CD4-positive, CD25-positive, alpha-beta regulatory T cell (primary cell): ENCODE data around the gene RAB17. TPM values are rescaled to one million over a fixed set of nuclear protein-coding genes. Genes with fewer than 3 reads are reported as not detected.
A peak's percentile ranks its signal among the peaks of the same experiment; 100 is the strongest.

Source experiments
- ATAC-seq, 2 donors: fragments of 150-1000 bp; cut with Tn5 transposase; one replicate each; pipeline ENCODE4 v1.10.0; 2021; ENCODE audit warnings: low read depth in 2 of 2, moderate number of reproducible peaks in 2 of 2, moderate library complexity in 1 of 2
- DNase-seq, 3 donors: peaks; one replicate each; pipeline versions ENCODE4 v3.0.0 to v3.0.0-alpha.2; 2012 to 2022; ENCODE audit warnings: mixed read lengths in 1 of 3
- H3K27ac ChIP-seq: one replicate; pipeline ENCODE4 v1.7.0; 2013; ENCODE audit warnings: mild to moderate bottlenecking, low read length; ENCODE audit not compliant: insufficient read depth, poor library complexity, severe bottlenecking
- H3K27me3 ChIP-seq: one replicate; pipeline ENCODE4 v1.7.0; 2013; ENCODE audit warnings: low read length; ENCODE audit not compliant: control insufficient read depth, insufficient read depth
- H3K36me3 ChIP-seq: one replicate; pipeline ENCODE4 v1.7.0; 2013; ENCODE audit warnings: mild to moderate bottlenecking, low read length, moderate library complexity; ENCODE audit not compliant: control insufficient read depth, insufficient read depth
- H3K4me1 ChIP-seq: 2 replicates; pipeline ENCODE4 v1.7.0; 2013; ENCODE audit warnings: mild to moderate bottlenecking, low read length; ENCODE audit not compliant: insufficient read depth, control insufficient read depth, poor library complexity, severe bottlenecking
- H3K4me3 ChIP-seq: one replicate; pipeline ENCODE4 v1.7.0; 2013; ENCODE audit warnings: low read depth, mild to moderate bottlenecking, low read length, moderate library complexity
- H3K9me3 ChIP-seq, 2 experiments: 1 replicate in 1 of 2; 2 replicates in 1 of 2; pipeline ENCODE4 v1.7.0; 2013; ENCODE audit warnings: low read length in 2 of 2, mild to moderate bottlenecking in 1 of 2, moderate library complexity in 1 of 2; ENCODE audit not compliant: control insufficient read depth in 2 of 2
- H3K27ac Mint-ChIP-seq, 3 donors: one replicate each; pipeline ENCODE4 v1.8.0; 2020 to 2022; ENCODE audit warnings: mild to moderate bottlenecking in 3 of 3, mixed read lengths in 3 of 3, moderate library complexity in 2 of 3
- H3K27me3 Mint-ChIP-seq: one replicate; pipeline ENCODE4 v1.8.0; 2022; ENCODE audit warnings: mild to moderate bottlenecking, mixed read lengths
- H3K36me3 Mint-ChIP-seq: one replicate; pipeline ENCODE4 v1.8.0; 2020; ENCODE audit warnings: mixed read lengths
- H3K4me1 Mint-ChIP-seq, 4 donors: one replicate each; pipeline ENCODE4 v1.8.0; 2020 to 2022; ENCODE audit warnings: mixed read lengths in 4 of 4, mild to moderate bottlenecking in 1 of 4
- H3K4me3 Mint-ChIP-seq, 4 donors: one replicate each; pipeline ENCODE4 v1.8.0; 2020 to 2022; ENCODE audit warnings: mild to moderate bottlenecking in 4 of 4, mixed read lengths in 4 of 4, moderate library complexity in 3 of 4
- H3K9me3 Mint-ChIP-seq, 7 donors: one replicate each; pipeline ENCODE4 v1.8.0; 2020 to 2022; ENCODE audit warnings: mixed read lengths in 7 of 7, mild to moderate bottlenecking in 3 of 7, moderate library complexity in 2 of 7
- polyA plus RNA-seq, 4 donors: library from polyadenylated mRNA; unstranded; fragments of 300-500 nt; fragmentation: Illumina TruSeq; gene quantifications; one replicate each; pipeline ENCODE4 v1.2.3, GENCODE V29; 2021
- total RNA-seq: library from RNA; stranded (reverse); gene quantifications from one replicate; pipeline ENCODE4 v1.2.3, GENCODE V29; 2022

RAB17 gene
- total and polyA plus RNA-seq, 5 donors from 2014 or later, result not detected

- peak overlapping the region in 1 of 3 donors; percentile 28 for H3K27ac Mint-ChIP-seq
- H3K4me1 Mint-ChIP-seq, result peaks cover 0 to 13% (median 6%) of the 10 kb centered on the region in 4 donors
- no peak for ATAC-seq
- Histone ChIP-seq H3K9me3 (no peaks in the 10 kb centered on the region), H3K27ac (no peak overlapping the region), H3K27me3 (no peaks in the 10 kb centered on the region), H3K4me1 (peaks cover 4% of the 10 kb centered on the region), H3K36me3 (no peaks in the 10 kb centered on the region), H3K4me3 (no peak overlapping the region)
- no peak for DNase-seq
- H3K36me3 Mint-ChIP-seq, result no peaks in the 10 kb centered on the region
- no peaks in the 10 kb centered on the region for H3K27me3 Mint-ChIP-seq
- H3K4me3 Mint-ChIP-seq, result no peak overlapping the region
- H3K9me3 Mint-ChIP-seq, result peaks cover 0 to 2% (median 0%) of the 10 kb centered on the region in 7 donors
These were observed 4.0 kb upstream of the RAB17 start for GRCh38 chr2:237594514-237594871.

GRCh38 chr2:237593596-237594320 lies 3.2 kb upstream of the RAB17 start:
- Mint-ChIP-seq H3K36me3 (no peaks in the 10 kb centered on the region), H3K9me3 (peaks cover 0 to 2% (median 0%) of the 10 kb centered on the region in 7 donors), H3K4me1 (peaks cover 0 to 14% (median 8%) of the 10 kb centered on the region in 4 donors), H3K27me3 (no peaks in the 10 kb centered on the region), H3K27ac (no peak overlapping the region), H3K4me3 (no peak overlapping the region)
- no peaks in the 10 kb centered on the region for H3K36me3 ChIP-seq
- H3K27ac ChIP-seq, result no peak overlapping the region
- ATAC-seq (no peak), DNase-seq (no peak)
- H3K27me3 ChIP-seq, result no peaks in the 10 kb centered on the region
- H3K4me3 ChIP-seq, result no peak overlapping the region
- H3K4me1 ChIP-seq, result peaks cover 4% of the 10 kb centered on the region
- H3K9me3 ChIP-seq, result no peaks in the 10 kb centered on the region

GRCh38 chr2:237593036-237593435 lies 2.5 kb upstream of the RAB17 start:
- Mint-ChIP-seq H3K27ac (no peak overlapping the region), H3K4me1 (peaks cover 0 to 14% (median 8%) of the 10 kb centered on the region in 4 donors), H3K9me3 (peaks cover 0 to 2% (median 0%) of the 10 kb centered on the region in 7 donors), H3K27me3 (no peaks in the 10 kb centered on the region), H3K4me3 (no peak overlapping the region), H3K36me3 (no peaks in the 10 kb centered on the region)
- Histone ChIP-seq H3K4me3 (no peak overlapping the region), H3K27me3 (no peaks in the 10 kb centered on the region), H3K36me3 (no peaks in the 10 kb centered on the region), H3K27ac (no peak overlapping the region), H3K4me1 (peaks cover 4% of the 10 kb centered on the region), H3K9me3 (no peaks in the 10 kb centered on the region)
- ATAC-seq (no peak), DNase-seq (no peak)

DNA sequence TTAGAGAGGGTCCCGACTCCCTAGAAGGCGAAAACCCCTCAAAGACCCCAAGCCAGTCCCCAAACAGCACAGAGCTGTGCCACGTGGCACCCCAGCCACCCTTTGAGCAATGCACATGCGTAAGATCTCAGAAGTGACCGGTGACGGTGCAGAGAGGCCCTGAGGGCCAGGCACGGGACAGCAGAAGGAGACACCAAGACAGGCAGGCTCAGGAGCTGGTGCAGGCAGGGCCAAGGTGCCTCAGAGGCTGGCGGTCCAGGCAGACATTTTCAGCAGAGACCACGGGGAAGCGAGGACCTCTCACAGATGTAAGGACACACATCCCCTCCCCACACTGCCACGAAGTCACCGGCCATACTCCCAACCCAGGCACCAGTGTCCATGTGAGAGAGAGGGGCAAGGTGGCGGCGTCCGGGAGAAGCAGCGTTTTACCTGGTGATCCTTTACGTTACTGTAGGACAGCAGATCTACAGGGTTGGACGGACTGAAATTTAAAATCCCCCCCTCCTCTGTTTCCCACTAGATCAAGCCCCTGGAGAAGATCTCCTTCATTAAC lies 2.0 kb upstream of the RAB17 start:
- Histone ChIP-seq H3K36me3 (no peaks in the 10 kb centered on the region), H3K4me1 (peaks cover 4% of the 10 kb centered on the region), H3K9me3 (no peaks in the 10 kb centered on the region), H3K4me3 (no peak overlapping the region), H3K27me3 (peaks cover under 1% of the 10 kb centered on the region), H3K27ac (no peak overlapping the region)
- no peak overlapping the region for H3K4me3 Mint-ChIP-seq
- DNase-seq, result no peak
- peaks cover 0 to 14% (median 8%) of the 10 kb centered on the region in 4 donors for H3K4me1 Mint-ChIP-seq
- ATAC-seq, result no peak
- peaks cover 0 to 2% (median 0%) of the 10 kb centered on the region in 7 donors for H3K9me3 Mint-ChIP-seq
- H3K27me3 Mint-ChIP-seq, result no peaks in the 10 kb centered on the region
- H3K36me3 Mint-ChIP-seq, result no peaks in the 10 kb centered on the region
- no peak overlapping the region for H3K27ac Mint-ChIP-seq

- Mint-ChIP-seq H3K27ac (peak overlapping the region in 2 of 3 donors; percentile 56 to 77), H3K9me3 (peaks cover 0 to 2% (median 0%) of the 10 kb centered on the region in 7 donors), H3K27me3 (peaks cover 6% of the 10 kb centered on the region), H3K36me3 (no peaks in the 10 kb centered on the region), H3K4me3 (peak overlapping the region in 1 of 4 donors; percentile 48), H3K4me1 (peaks cover 0 to 14% (median 7%) of the 10 kb centered on the region in 4 donors)
- Histone ChIP-seq H3K4me3 (no peak overlapping the region), H3K36me3 (no peaks in the 10 kb centered on the region), H3K27ac (no peak overlapping the region), H3K9me3 (no peaks in the 10 kb centered on the region), H3K4me1 (peaks cover 4% of the 10 kb centered on the region), H3K27me3 (peaks cover 2% of the 10 kb centered on the region)
- DNase-seq (peak in 1 of 3 donors; percentile 16), ATAC-seq (no peak)
These were observed 777 bp upstream of the RAB17 start for GRCh38 chr2:237591141-237591881.

DNA sequence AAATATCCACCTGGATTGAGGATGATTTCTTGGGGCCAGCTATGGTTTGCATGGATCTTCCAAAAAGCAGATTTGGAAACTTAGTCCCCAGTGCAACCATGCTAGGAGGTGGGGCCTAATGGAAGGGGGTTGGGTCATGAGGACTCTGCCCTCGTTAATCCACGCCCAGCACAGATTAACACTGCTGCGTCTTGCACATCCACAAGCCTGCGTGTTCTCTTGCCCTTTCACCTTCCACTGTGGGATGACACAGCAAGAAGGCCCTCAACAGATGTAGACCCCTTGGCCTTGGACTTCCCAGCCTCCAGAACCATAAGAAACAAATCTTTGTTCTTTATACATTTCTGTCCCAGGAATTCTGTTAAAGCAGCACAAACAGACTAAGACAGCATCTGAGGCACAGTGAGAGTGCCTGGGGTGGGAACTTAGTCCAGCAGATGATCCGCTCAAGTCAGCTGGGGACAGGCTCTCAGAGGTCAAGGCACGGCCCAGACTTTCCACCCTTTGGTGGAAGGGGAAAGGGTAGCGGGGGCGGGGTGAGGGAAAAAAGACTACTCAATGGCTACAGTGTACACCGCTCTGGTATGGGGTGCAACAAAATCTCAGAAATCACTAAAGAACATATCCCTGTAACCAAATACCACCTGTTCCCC lies 2.4 kb downstream of the RAB17 start:
- Histone ChIP-seq H3K27ac (no peak overlapping the region), H3K27me3 (peaks cover 2% of the 10 kb centered on the region), H3K4me1 (peaks cover 4% of the 10 kb centered on the region), H3K9me3 (no peaks in the 10 kb centered on the region), H3K4me3 (no peak overlapping the region), H3K36me3 (no peaks in the 10 kb centered on the region)
- no peaks in the 10 kb centered on the region for H3K36me3 Mint-ChIP-seq
- H3K4me3 Mint-ChIP-seq, result no peak overlapping the region
- H3K27me3 Mint-ChIP-seq, result peaks cover 12% of the 10 kb centered on the region
- ATAC-seq (no peak), DNase-seq (no peak)
- H3K4me1 Mint-ChIP-seq, result peaks cover 0 to 14% (median 6%) of the 10 kb centered on the region in 4 donors
- no peak overlapping the region for H3K27ac Mint-ChIP-seq
- no peaks in the 10 kb centered on the region for H3K9me3 Mint-ChIP-seq

GRCh38 chr2:237585590-237586221 lies 4.8 kb downstream of the RAB17 start:
- Histone ChIP-seq H3K27me3 (peaks cover 2% of the 10 kb centered on the region), H3K27ac (no peak overlapping the region), H3K36me3 (no peaks in the 10 kb centered on the region), H3K9me3 (no peaks in the 10 kb centered on the region), H3K4me1 (no peaks in the 10 kb centered on the region), H3K4me3 (no peak overlapping the region)
- Mint-ChIP-seq H3K4me1 (peaks cover 0 to 7% (median 3%) of the 10 kb centered on the region in 4 donors), H3K36me3 (no peaks in the 10 kb centered on the region), H3K27me3 (peaks cover 17% of the 10 kb centered on the region), H3K4me3 (no peak overlapping the region), H3K27ac (no peak overlapping the region), H3K9me3 (no peaks in the 10 kb centered on the region)
- ATAC-seq (no peak), DNase-seq (no peak)
